Activated CD8-positive, alpha-beta memory T cell treated with anti-CD3 and anti-CD28 coated beads, Interleukin-2, amount 50 U/mL, for 1 hour (primary cell): ENCODE data around the gene ATP6V0A4.
"Not testable (repeated sequence)": the region's sequence is repeated elsewhere in the genome, so short reads cannot be mapped to it uniquely, and the experiment has no call there.

Source experiments
- DNase-seq: peaks from one replicate; pipeline ENCODE4 v3.0.0-alpha.2; 2020; ENCODE audit errors: extremely low read depth

Gene ATP6V0A4

DNA sequence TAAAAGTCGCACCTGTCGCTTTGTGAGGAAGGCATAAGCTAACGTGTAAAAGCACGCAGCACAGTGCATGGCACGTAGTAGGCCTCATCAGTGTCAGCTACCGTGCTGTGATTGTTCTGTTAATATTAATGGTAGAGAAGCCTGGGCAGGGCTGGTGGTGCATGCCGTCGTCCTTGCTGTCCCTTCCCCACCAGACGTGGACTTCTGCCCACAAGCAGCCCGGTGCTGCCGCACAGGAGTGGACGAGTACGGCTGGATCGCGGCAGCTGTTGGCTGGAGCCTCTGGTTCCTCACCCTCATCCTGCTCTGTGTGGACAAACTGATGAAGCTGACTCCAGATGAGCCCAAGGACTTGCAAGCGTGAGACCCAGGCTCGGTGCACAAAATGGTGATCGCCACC is 4.7 kb upstream of the ATP6V0A4 start:
- DNase-seq, result no peak

DNA sequence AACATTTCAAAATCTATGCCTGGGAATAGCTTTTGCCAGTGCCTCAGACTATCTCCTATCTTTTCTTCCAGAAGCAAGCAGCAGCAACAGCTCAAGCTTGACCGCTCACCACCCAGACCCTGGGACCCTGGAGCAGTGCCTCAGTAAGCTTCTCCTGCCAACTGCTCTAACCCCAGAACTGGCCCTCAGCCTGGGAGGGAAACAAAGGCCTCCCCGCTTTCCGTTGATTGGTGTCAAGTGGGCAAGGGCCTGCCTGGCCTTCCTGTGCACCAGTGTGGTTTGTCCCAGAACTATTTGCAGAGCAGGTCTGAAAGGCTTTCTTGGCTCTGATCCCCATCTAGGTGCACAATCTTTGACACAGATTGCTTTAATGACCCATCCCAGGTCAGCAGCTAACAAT is 3.3 kb upstream of the ATP6V0A4 start:
- DNase-seq, result no peak

DNA sequence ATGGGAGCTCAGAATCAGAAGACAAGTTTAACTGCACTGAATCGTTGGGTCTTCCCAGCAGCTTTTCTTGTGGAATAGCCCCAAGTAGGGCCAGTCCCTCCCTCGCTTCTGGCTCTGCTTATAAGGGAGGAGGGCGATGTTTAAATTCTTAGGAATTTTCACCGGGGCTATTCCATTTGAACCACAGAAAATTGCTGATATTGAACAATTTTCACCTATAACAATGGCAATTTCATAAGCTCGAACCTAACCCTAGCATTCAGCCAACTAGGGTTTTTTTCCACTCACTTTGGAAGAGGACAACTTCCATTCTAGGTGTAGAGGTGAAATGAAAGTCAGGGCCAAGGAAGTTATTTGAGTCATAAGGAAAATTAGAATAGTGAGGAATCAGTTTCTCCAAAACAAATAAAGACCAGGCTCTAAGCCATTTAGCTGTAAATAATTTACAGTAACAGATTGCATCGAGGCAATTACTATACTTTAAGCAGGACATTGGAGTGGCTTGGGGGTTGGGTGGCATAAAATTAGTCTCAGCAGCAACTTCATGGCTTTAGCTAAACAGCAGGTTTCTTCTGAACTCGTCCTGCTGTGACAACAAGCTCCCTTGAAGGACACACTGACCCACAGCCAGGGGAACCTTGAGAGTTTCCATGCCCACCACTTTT is 1.5 kb upstream of the ATP6V0A4 start:
- DNase-seq, result no peak

DNA sequence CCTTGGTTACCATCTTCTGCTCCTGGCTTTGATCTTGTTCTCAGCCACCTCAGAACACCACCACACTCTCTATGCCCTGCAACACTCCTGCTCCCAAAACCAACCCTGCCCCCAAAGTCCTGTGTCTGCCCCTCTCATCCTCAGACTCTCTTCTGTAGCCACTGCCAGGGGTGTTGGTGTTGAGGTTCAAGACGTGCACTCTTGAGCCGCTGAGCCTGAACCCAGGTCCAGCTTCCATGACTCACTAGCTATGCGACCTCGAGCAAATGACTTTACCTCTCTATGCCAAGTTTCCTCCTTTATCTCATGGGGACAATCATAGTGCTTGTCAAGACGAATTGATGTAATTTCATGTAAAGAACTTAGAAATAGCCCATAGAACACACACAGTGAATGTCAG is 840 bp upstream of the ATP6V0A4 start:
- DNase-seq, result no peak

DNA sequence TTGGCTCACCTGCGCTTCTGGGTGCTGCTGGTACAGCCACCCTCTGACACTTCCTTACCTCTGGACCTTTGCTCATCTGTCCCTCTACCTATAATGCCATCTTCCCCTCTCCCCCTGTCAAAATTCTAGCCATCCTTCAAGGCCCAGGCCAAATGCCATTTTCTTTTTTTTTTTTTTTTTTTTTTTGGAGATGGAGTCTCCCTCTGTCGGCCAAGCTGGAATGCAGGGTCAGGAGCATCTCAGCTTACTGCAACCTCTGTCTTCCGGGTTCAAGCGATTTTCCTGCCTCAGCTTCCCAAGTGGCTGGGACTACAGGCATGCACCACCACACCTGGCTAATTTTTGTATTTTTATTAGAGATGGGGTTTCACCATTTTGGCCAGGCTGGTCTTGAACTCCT is 950 bp downstream of the ATP6V0A4 start:
- not testable (repeated sequence) for DNase-seq

DNA sequence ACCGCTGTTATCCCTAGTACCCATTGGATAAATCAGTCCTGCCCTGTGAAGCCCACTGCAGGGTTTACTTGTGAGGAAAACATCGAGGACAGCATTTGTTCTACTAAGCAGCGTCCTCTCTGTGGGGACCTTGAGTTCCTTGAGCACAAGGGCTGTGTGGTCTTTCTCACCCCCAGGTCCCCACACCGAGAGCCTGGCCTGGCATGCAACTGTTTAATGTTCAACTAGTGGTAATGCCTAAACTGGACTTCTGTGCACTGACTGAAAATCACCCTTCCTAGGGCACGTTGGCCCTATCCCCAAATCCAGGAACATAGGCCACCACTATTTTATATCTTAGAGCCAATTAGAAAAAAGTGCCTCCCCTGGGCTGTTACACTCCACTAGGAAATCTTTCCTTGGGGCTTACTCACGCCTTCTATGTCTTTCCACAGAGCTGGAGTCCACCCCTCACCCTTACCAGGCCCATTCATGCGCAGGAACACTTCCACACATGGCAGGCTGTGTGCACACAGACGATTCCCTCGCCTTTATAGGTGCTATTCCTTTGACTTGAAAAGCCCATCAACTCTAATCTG is 1.9 kb downstream of the ATP6V0A4 start:
- no peak for DNase-seq

DNA sequence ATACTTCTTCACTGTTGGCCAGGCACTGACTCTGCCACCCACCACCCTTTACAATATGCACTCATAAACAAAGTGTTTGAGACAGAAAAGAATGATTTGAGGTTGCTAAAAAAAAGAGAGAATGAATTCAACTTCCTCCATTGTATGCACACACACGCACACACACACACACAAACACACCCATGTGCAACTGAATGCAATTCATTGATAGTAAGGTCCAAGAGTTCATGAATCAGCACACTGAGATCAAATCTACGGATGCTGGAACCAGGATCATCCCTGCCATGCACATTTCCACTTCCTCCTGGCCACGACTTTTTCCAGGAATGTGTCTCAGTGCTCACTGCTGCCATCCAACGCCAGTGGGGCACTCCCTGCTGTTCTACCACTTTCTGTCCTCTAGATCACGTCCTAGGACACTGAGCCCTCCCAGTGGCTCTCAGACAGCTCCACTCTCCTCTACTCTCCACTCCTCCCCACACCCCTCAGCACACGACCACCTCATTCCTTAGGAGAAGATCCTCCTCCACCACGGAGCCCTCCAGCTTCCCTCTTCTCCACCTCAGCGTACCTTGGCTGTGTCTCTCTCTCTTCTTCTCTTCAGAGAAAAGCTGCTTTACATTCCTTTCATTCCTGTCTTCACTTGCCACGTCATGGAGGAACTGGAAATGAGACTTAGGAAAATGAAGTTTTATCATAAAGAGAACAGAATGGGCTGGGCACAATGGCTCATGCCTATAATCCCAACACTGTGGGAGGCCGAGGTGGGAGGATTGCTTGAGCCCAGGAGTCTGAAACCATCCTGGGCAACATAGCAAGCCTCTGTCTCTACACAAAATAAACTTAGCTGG is 12.2 kb downstream of the ATP6V0A4 start:
- DNase-seq, result no peak

DNA sequence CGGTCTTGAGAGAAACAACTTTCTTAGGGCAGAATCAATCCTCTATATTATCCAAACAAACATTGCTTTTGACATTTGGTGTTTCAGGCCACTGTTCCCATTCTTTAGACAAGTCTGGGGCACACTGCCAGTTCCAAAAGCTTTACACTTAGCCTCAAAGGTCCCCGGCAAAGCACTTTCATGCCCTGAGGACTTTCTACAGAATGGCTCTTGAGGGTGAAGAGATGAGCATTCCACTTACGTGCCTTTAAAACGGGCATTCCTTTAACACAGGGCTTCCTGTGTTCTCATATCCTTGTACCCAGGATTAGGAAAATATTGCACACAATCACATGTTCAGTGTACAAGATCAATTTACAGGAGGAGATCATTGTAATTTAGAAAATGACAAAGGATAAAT is 13.3 kb downstream of the ATP6V0A4 start:
- no peak for DNase-seq

DNA sequence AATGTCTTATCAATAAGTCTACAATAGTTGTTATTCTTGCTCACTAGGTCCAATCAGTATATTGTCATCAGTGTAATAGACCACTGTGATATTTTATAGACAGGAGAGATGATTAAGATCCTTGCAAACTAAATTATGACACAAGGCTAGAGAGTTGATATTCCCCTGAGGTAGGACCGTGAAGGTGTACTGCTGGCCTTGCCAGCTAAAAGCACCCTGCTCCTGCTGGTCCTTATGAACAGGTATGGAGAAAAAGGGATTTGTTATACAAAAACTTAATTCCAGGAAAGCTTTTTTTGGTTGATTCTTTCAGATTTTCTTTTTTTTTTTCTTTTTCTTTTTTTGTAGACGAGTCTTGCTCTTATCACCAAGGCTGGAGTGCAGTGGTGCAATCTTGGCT is 17.0 kb downstream of the ATP6V0A4 start:
- DNase-seq, result no peak

DNA sequence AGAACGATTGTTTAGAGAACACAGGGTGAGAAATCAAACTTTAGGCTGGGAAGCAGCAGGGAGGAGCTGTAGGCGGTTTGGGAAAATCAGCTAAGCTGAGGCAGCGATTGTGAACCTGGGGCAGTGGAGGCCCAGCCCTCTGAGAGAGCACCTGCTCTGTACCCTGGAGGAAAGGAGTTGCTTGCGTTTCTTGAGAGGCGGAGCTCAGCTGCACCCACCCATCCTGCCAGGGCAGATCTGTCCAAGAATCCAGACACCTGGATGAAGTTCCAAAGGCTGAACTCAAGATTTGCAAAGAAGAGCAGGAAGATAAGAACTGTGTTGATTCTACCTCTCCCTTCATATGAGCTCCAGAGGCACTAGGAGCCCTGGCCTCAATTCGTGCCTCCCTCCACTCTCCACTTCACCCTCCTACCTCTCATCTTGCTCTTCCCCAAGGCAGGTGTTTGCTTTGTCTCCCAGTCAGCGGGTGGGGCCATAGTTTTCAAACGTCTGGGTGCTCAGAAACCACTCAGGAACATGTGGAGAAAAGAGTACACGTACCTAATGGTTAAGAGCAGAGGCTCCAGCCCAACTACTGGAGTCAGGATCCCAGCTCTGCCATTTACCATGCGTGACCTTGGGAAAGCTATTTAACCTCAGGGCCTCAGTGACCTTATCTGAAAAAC is 21.7 kb downstream of the ATP6V0A4 start:
- DNase-seq, result no peak

DNA sequence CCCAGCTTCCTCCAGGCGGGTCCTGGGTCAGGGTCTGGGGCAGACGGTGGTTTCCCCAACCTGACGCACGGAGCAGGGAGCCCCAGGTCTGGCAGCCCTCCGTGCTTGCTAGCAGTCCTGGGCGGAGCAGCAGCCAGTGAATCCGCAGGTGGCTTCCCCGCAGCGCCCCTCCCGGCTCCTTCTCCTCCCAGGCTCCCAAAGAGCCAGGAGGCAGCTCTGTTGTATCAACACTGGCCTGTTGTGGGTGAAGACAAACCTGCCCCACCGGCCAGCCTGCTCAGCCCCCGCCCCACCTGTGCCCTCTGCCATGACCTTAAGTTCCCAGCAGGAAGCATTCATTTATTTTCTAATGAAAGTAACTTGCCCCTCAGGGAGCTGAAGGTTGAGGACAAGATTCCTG is 24.2 kb downstream of the ATP6V0A4 start:
- DNase-seq, result no peak

DNA sequence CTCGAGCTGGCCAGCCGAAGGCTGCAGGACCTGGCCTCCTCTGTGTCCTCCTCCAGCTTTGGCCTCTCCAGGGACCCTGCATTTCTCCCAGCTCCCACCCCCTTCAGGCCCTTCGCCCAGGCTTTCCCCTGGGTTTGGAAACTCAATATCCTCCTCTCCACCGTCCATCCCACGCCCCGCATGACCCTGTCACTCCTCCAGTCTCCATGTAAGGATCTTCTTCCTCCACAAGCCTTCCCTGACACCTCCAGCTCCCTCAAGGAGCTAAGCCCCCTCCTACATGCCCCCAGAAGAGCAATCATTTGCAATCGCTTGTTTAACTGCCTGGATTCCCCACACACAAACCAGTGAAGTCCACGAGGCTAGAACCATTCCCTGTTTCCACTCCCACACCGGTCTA is 24.8 kb downstream of the ATP6V0A4 start:
- no peak for DNase-seq

DNA sequence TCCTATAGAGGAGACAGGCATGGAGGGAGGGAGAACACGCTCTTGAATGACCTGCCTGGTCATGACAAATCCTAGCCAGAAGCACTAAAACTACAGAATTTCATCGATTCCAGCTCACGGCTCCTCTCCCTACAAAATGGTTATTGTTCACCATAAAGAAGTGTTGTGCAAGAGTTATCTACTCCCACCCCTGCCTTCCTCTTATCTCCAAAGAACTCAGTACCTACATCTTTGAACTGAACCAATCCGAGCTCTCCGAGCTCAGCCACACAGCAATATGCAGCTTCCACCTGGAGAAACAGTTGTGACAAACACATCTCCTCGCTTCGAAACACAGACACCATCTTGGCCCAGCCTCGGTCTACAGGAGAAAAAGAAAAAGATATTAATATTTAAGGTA is 27.1 kb downstream of the ATP6V0A4 start:
- DNase-seq, result no peak

DNA sequence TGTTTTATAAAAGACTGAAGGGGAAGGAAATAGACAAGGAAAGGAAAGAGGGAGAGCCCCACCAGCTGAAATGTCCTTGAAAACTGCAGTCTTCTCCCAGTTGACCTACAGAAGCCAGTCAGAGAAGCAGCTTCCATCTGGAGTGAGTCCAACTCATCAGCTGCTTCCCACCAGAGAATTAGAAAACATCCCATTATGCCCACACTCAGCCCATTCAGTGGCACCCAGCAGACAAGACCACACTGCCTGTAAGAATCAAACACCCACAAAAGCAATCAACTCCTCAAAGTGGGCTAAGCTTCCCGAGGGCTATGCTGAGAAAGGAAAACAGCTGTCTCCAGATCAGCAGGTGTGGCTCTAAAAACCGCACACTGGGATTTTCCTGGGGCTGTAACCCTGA is 29.8 kb downstream of the ATP6V0A4 start:
- DNase-seq, result no peak

DNA sequence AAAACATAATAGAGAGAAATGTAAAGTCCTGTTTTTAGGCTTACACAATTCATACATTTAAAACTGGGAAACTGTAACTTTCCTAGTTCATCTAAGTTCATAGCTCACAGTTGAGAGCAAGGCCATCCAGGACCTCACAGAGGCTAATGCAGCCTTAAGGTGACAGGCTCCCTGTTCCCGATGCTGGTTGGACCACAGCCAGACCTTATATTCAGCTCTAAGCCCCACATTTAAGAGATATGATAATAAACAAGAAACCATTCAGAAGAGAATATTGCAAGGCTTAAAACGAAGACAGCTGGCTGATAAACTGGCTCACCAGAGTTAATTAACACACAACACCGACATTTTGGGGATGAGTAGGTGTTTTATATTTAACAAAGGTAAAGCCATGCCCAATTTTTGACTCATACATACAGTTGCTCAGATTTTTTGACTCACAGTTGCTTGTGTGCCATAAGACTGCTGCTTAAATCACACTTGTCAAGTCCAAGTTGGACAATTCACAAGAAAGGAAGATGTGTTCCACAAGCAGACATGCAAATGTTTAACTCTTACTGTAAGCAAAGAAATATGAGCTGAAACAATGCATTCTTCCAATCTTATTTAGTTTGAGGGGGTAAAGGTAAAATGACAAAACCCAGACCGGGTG is 41.3 kb downstream of the ATP6V0A4 start:
- no peak for DNase-seq

DNA sequence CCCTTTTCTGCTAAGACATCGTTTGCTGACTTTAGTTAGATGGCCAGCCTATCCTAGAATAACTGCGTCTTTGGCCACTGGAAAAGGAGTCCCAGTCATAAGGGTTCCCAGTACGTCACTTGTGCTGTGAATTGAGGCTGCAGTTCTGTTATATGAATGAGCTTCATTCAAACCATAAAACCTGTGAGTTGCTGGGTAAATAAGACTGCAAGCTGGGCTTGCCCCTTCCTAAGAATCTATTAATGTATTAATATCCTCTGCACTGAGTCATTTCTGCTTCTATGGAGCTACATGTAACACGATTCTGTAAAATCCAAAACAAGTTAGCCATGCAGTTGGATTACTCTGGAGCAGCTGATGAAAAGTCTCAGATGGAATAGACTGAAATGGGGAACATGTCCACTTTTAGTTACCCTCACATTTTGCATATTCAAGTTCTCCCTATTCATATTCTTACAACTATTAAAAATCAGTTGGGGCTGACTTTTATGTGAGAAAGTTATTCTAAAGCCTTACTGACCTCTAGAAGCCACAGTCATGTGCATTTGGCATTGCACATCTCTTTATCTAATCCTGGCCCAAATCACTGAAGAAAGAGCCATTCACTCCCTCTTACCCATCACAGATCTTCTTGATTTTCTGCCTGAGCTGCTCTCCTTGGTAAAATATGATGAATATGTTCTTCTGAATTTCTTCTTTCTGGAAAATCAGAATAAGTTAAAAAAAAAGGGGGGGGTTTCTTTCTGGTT is 42.0 kb downstream of the ATP6V0A4 start:
- DNase-seq, result no peak

DNA sequence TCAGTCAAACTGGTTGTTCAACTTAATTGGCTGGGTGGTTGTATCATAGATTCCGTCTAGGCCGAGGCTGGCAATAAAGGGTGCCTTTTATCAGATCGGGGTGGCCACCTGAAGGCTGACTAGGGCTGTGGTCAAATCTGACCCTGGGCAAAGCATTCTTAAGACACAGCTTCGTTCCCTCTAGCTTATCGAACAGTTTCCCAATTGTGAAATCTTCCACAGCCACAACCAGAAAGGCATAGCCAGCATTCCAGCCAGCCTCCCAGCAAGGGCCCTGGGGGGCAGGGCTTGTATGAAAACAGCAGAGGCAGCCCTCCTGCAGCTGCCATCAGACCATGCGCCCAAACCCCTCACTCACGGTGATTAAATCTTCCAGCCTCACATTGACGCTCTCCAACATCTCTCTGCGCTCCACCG is 42.7 kb downstream of the ATP6V0A4 start:
- DNase-seq, result no peak

DNA sequence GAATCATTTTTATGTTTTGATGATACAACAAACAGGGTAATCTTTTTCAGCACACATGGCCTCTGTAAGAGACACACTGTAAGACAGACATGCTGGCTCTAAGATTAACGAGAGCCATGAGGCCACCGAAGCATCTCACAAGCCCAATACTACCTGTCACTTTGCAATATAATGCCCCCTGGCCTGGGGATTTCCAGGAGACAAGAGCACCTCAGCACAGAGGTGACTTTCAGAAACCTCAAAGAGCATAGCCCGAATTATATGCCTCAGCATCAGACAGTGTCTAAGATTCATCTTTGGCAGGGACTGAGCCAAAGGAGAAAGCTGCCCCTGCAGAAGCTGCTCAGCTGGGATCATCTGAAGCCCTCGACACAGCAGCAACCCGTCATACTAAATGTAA is 44.4 kb downstream of the ATP6V0A4 start:
- peak; percentile 11 for DNase-seq

DNA sequence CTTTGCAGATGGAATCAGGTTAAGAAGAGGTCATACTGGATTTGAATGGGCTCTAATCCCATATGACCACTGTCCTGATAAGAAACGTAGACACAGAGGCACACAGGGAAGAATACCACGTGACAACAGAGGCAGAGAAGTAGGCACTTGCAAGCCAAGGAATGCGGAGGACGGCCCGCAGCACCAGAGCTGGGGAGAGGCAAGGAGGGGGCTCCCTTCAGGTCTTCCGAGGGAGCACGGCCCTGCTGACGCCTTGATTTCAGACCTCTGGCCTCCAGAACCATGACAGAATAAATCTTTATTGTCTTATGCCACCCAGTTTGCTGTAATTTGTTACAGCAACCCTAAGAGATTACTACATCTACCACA is 44.9 kb downstream of the ATP6V0A4 start:
- DNase-seq, result no peak

DNA sequence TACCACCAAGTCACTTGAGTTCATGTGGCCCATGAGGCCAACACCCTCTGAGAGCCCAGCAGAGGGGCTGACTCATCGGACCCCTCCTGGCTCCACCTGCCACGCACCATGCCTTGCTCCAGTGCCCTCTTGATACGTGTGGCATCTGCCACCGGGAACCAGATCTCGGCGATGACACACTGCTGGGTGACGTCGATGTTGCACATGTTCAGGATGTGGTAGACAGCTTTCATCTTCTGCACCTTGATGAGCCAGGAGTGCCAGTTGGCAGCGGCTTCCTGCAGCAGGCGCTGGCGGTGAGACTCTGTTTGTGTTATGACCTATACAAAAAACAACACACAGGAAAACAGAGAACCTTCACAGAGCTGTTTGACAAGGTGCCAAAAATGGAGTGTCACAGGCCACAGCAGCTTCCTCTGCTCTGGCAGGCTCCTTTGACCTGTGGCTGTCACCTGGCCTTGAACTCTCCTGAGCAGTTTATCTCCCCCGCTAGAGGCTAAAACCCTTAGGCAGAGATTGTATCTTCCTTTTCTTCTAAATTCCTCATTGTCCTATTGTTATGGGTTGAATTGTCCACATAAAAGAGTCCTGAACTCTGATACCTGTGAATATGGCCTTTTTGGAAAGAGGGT is 45.4 kb downstream of the ATP6V0A4 start:
- DNase-seq, result peak; percentile 95

DNA sequence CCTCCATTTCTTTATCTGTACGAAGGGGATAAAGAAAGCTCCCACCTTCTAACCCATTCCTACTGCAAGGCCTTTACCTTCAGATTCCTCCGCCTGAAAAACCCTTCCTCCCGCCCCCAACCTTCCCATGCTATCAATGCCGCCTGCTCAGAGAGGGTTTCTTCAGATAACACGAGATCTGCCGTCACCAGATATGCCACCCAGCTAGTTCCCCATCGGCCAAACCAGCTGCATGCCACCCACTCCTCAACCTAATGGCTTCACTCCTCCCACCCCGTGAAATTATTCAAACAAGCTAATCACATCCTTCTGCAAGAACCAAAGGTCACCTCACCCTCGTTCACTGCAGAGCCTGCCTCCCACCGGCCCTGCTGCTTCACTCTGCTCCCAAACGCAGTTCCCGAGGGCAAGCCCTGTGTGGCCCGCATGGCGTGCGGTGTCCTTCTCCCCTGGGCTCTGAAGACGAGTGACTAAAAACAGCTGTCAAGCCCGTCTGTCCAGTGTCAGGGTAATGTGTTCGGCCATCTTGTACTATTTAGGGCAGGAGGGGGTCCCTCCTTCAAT is 47.0 kb downstream of the ATP6V0A4 start:
- no peak for DNase-seq
